SU-DHL-6 (cell line): ENCODE measurements around the gene PCDHB4.
"Not testable (repeated sequence)": the region's sequence is repeated elsewhere in the genome, so short reads cannot be mapped to it uniquely, and the experiment has no call there.

ENCODE experiments used
- H2AFZ ChIP-seq: fragments of 200-600 bp; sonication (generic); 2 replicates; pipeline ENCODE4 v1.6.1; 2014; ENCODE audit warnings: low read depth, mild to moderate bottlenecking, moderate library complexity, mixed read lengths, antibody characterized with exemption, low read length; ENCODE audit not compliant: severe bottlenecking
- H3F3A ChIP-seq: fragments of 200-600 bp; shearing (Covaris generic); 2 replicates; pipeline ENCODE4 v1.6.0; 2016; ENCODE audit warnings: antibody characterized with exemption, mild to moderate bottlenecking; ENCODE audit not compliant: insufficient read depth
- H3K27ac ChIP-seq: fragments of 200-600 bp; sonication (generic); 2 replicates; pipeline ENCODE4 v1.5.1; 2016; ENCODE audit warnings: low read depth, mild to moderate bottlenecking, low read length, moderate library complexity, mixed read lengths
- H3K27me3 ChIP-seq: fragments of 200-600 bp; sonication (generic), shearing (Covaris generic); 2 replicates; pipeline ENCODE4 v1.6.0; 2014; ENCODE audit warnings: mild to moderate bottlenecking, low read length
- H3K36me3 ChIP-seq: fragments of 200-600 bp; sonication (generic); 2 replicates; pipeline ENCODE4 v1.6.1; 2014; ENCODE audit warnings: mild to moderate bottlenecking, low read length, mixed read lengths
- H3K4me2 ChIP-seq: fragments of 300-600, 200-600 bp; shearing (Covaris generic), sonication (generic); 2 replicates; pipeline ENCODE4 v1.6.0; 2014; ENCODE audit warnings: low read length, low read depth, mild to moderate bottlenecking; ENCODE audit not compliant: poor library complexity, severe bottlenecking
- H3K4me3 ChIP-seq: fragments of 200-600 bp; sonication (generic); 2 replicates; pipeline ENCODE4 v1.5.1; 2014; ENCODE audit warnings: antibody characterized with exemption, low read length, mild to moderate bottlenecking, mixed read lengths; ENCODE audit not compliant: insufficient read depth, poor library complexity, severe bottlenecking
- H3K79me2 ChIP-seq: fragments of 200-600 bp; sonication (generic); 2 replicates; pipeline ENCODE4 v1.6.1; 2014; ENCODE audit warnings: mild to moderate bottlenecking, low read length, moderate library complexity; ENCODE audit not compliant: insufficient read depth
- H3K9ac ChIP-seq: fragments of 200-600 bp; sonication (generic); 2 replicates; pipeline ENCODE4 v1.7.0; 2014; ENCODE audit warnings: mild to moderate bottlenecking, low read length
- H3K9me2 ChIP-seq: fragments of 200-600 bp; sonication (generic); replicated peaks from 2 replicates; pipeline ENCODE4 v1.6.1; 2014; ENCODE audit warnings: low read length; ENCODE audit not compliant: insufficient read depth
- H3K9me3 ChIP-seq: fragments of 200-600 bp; sonication (generic); 2 replicates; pipeline ENCODE4 v1.6.1; 2014; ENCODE audit warnings: low read length, mixed read lengths; ENCODE audit not compliant: insufficient read depth
- H4K20me1 ChIP-seq: fragments of 200-600 bp; sonication (generic); 2 replicates; pipeline ENCODE4 v1.6.1; 2014; ENCODE audit warnings: low read depth, mild to moderate bottlenecking, antibody characterized with exemption, low read length, moderate library complexity, mixed read lengths
- EZH2phosphoT487 ChIP-seq: fragments of 200-600 bp; sonication (generic), shearing (Covaris generic); conservative IDR thresholded peaks from 2 replicates; pipeline ENCODE4 v1.6.1; 2018; ENCODE audit warnings: mild to moderate bottlenecking, antibody characterized with exemption, low read length, moderate library complexity, mixed read lengths
- TF ChIP-seq, protein P1 (sequence below): fragments of 200-600 bp; sonication (generic); IDR thresholded peaks from one replicate; pipeline ENCODE4 v1.5.1; 2017; ENCODE audit warnings: antibody characterized with exemption, mild to moderate bottlenecking, low read length, moderate library complexity; ENCODE audit not compliant: insufficient read depth, poor library complexity, severe bottlenecking

PCDHB4 gene

DNA sequence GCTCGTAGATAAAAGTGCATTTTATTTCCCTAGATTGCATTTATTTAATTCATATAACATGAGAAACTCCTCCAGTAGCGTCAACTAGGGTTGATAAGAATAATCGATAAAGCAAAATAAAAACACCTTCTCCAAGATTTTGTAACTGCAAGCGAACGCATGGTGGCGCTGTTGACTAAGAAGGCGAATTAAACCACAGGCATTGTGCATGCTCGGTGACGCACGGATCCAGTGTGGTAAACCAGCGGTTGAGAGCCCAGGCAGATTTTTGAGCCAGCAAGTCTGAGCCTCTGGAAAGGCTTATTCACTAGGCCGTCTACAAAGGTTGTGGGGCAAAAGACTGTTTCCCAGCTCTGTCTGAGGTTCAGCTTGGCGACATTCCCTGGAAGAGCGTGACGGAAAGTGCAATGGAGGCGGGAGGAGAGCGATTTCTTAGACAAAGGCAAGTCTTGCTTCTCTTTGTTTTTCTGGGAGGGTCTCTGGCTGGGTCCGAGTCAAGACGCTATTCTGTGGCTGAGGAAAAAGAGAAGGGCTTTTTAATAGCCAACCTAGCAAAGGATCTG is 21.3 kb upstream of the PCDHB4 start, which contains the start of gene PCDHB3:
Gene PCDHB3 (plus strand): TSS at position 231 of the 563 bp plus-strand sequence. CDS start 177 bp downstream, at position 408.
- H3K9me3 ChIP-seq: no peaks in the 10 kb centered on the region
- no peak within 1 kb of the TSS for H3K4me3 ChIP-seq
- no peaks in the 10 kb centered on the region for H3K79me2 ChIP-seq
- no peaks in the 10 kb centered on the region for H3F3A ChIP-seq
- H3K9me2 ChIP-seq: no peaks in the 10 kb centered on the region
- no peaks in the 10 kb centered on the region for H3K36me3 ChIP-seq
- H3K27ac ChIP-seq: no peak within 1 kb of the TSS
- H4K20me1 ChIP-seq: no peaks in the 10 kb centered on the region
- H3K27me3 ChIP-seq: no peaks in the 10 kb centered on the region
- no peak within 1 kb of the TSS for H3K9ac ChIP-seq
- no peak within 1 kb of the TSS for H2AFZ ChIP-seq
- TF ChIP-seq EZH2phosphoT487: no peak
- TF ChIP-seq, protein P1, sequence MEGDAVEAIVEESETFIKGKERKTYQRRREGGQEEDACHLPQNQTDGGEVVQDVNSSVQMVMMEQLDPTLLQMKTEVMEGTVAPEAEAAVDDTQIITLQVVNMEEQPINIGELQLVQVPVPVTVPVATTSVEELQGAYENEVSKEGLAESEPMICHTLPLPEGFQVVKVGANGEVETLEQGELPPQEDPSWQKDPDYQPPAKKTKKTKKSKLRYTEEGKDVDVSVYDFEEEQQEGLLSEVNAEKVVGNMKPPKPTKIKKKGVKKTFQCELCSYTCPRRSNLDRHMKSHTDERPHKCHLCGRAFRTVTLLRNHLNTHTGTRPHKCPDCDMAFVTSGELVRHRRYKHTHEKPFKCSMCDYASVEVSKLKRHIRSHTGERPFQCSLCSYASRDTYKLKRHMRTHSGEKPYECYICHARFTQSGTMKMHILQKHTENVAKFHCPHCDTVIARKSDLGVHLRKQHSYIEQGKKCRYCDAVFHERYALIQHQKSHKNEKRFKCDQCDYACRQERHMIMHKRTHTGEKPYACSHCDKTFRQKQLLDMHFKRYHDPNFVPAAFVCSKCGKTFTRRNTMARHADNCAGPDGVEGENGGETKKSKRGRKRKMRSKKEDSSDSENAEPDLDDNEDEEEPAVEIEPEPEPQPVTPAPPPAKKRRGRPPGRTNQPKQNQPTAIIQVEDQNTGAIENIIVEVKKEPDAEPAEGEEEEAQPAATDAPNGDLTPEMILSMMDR: peak; percentile 69
- H3K4me2 ChIP-seq: no peak within 1 kb of the TSS

DNA sequence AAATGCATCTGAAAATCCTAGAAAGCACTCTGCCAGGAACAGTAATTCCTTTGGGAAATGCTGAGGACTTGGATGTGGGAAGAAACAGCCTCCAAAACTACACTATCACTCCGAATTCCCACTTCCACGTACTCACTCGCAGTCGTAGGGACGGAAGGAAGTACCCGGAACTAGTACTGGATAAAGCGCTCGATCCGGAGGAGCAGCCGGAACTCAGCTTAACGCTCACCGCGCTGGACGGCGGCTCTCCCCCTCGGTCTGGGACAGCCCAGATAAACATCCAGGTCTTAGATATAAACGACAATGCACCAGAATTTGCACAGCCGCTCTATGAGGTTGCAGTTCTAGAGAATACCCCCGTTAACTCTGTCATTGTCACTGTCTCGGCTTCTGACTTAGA is 20.6 kb upstream of the PCDHB4 start:
- H3K4me3 ChIP-seq: no peak overlapping the region
- no peak overlapping the region for H3K4me2 ChIP-seq
- H3K27ac ChIP-seq: no peak overlapping the region
- H3K27me3 ChIP-seq: no peaks in the 10 kb centered on the region
- TF ChIP-seq, protein P1: no peak
- TF ChIP-seq EZH2phosphoT487: no peak
- H3K9me3 ChIP-seq: no peaks in the 10 kb centered on the region
- H3F3A ChIP-seq: no peaks in the 10 kb centered on the region
- H3K9ac ChIP-seq: no peak overlapping the region
- no peaks in the 10 kb centered on the region for H3K36me3 ChIP-seq
- no peaks in the 10 kb centered on the region for H3K9me2 ChIP-seq
- H3K79me2 ChIP-seq: no peaks in the 10 kb centered on the region
- H4K20me1 ChIP-seq: no peaks in the 10 kb centered on the region
- no peak overlapping the region for H2AFZ ChIP-seq

DNA sequence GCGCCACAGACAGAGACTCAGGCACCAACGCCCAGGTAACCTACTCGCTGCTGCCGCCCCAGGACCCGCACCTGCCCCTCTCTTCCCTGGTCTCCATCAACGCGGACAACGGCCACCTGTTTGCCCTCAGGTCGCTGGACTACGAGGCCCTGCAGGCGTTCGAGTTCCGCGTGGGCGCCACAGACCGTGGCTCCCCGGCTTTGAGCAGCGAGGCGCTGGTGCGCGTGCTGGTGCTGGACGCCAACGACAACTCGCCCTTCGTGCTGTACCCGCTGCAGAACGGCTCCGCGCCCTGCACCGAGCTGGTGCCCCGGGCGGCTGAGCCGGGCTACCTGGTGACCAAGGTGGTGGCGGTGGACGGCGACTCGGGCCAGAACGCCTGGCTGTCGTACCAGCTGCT is 19.5 kb upstream of the PCDHB4 start:
- not testable (repeated sequence) for H3K4me3 ChIP-seq, H3K9me2 ChIP-seq

DNA sequence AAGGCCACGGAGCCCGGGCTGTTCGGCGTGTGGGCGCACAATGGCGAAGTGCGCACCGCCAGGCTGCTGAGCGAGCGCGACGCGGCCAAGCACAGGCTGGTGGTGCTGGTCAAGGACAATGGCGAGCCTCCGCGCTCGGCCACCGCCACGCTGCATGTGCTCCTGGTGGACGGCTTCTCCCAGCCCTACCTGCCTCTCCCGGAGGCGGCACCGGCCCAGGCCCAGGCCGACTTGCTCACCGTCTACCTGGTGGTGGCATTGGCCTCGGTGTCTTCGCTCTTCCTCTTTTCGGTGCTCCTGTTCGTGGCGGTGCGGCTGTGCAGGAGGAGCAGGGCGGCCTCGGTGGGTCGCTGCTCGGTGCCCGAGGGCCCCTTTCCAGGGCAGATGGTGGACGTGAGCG is 19.1 kb upstream of the PCDHB4 start:
- H3K9ac ChIP-seq, H2AFZ ChIP-seq, H3K79me2 ChIP-seq, H3K9me3 ChIP-seq, H3K27me3 ChIP-seq, H3K9me2 ChIP-seq, H3K27ac ChIP-seq, H3K36me3 ChIP-seq, H3F3A ChIP-seq, H3K4me3 ChIP-seq, H3K4me2 ChIP-seq, H4K20me1 ChIP-seq: not testable (repeated sequence)

More for the DNA sequence above, 19.5 kb upstream of the PCDHB4 start:
- not testable (repeated sequence) for H3K36me3 ChIP-seq, H3K27me3 ChIP-seq, H3K27ac ChIP-seq, H3K9ac ChIP-seq, H4K20me1 ChIP-seq, H3K79me2 ChIP-seq, H3K9me3 ChIP-seq, H3F3A ChIP-seq, H2AFZ ChIP-seq, H3K4me2 ChIP-seq
